Putamen (tissue), 1 donor: ENCODE results near the gene DNAJB13.
A peak's percentile ranks its signal among the peaks of the same experiment; 100 is the strongest.
"Not testable (repeated sequence)": the region's sequence is repeated elsewhere in the genome, so short reads cannot be mapped to it uniquely, and the experiment has no call there.

Source experiments
- DNase-seq: peaks from one replicate; pipeline ENCODE4 v3.0.0-alpha.2; 2016; ENCODE audit warnings: low spot score

The DNAJB13 gene, protein sequence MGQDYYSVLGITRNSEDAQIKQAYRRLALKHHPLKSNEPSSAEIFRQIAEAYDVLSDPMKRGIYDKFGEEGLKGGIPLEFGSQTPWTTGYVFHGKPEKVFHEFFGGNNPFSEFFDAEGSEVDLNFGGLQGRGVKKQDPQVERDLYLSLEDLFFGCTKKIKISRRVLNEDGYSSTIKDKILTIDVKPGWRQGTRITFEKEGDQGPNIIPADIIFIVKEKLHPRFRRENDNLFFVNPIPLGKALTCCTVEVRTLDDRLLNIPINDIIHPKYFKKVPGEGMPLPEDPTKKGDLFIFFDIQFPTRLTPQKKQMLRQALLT

GRCh38 chr11:73950869-73951710, at the start of gene DNAJB13:
TSS of gene DNAJB13 (plus strand) at chr11:73951026. CDS start at chr11:73951070, 44 bp downstream.
- DNase-seq = no peak

DNA sequence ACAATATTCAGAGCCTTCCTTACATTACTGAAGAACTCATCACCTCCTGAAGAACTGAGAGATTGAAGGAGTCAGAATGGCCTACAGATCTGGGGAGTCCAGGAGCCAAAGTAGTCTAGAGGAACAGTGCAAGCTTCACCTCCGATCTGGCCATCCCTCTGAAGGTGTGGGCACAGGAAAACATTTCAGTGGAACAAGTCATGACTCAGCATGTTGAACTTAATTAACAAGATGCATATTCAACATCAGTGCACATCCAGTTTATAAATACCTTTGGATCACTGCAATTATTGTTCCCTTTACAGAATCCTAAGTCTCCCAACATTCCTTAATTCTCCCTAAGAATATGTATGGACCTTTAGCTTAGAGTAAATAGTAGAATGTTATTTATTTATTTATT, 48.5 kb upstream of the DNAJB13 start:
- no peak for DNase-seq

- DNase-seq = no peak
These were observed 43.6 kb upstream of the DNAJB13 start for GRCh38 chr11:73907191-73907590.

DNA sequence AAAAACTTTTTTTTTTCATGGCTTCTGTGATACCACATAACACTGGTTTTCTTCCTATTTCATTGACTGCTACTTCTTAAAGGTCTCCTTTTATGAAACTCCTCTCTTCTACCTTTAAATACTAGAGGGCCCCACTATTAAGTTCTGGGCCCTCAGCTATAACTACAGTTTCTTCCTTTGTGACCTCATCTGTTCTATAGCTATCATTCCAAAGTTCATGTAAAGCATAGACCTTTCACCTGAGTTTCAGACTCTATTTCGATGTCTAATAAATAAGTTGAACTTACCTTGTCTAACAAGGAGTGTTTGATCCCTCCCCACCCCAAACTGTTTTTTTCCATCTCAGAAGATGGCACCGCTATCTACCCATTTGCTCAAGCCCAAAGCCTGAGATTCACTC, 38.8 kb upstream of the DNAJB13 start:
- DNase-seq = no peak

GRCh38 chr11:73913472-73913871, 37.4 kb upstream of the DNAJB13 start:
- no peak for DNase-seq

DNA sequence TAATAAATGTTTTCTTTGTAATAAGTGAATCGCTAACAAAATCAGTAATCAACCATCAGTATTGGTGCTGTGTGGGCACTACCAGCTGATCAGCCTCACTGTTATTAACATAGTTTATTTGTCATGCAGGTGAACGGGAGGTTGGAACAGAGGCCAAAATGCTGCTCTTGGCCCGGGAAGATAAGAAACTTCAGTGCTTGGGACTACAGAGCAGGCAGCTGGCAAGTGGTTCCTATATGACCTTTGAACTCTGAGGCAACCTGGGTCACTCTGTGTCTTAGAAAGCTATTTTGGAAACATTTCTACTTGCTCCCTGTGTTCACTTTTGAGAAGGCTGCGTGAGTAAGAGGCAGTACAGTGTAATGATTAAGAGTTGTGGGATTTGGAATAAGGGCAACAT, 36.5 kb upstream of the DNAJB13 start:
- DNase-seq = no peak

DNA sequence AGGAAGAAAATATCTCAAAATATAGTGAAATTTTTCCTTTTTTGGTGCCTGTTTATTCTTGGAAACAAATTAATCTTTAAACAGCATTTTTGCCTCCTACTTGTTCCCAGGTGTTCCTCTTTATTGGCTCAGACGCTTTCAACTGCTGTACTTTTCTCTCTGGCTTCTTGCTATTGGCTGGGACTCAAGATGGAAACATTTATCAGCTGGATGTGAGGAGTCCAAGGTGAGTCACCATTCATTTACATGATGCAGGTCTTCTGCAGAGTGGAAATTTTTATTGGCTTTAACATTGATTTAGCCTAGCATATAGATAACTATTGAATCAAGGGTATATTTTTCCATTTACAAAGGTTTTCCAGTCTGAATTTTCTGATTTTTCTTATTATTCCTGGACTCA, 34.4 kb upstream of the DNAJB13 start:
- peak; percentile 84 for DNase-seq

DNA sequence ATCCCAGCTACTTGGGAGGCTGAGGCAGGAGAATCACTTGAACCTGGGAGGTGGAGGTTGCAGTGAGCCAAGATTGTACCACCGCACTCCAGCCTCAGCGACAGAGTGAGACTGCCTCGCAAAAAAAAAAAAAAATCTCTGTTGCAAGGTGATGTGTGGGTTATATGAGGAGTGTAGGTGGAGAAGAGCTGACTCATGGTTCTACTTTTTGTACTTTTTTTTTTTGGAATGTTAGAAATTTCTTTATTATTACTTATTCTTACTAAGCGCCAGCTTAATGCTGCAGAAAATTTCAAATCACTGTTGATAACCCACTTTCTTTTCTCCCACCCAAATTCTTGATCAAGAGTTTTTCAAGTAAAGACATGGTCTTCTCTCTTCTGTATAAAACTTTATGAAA, 29.6 kb upstream of the DNAJB13 start:
- DNase-seq = peak; percentile 57

DNA sequence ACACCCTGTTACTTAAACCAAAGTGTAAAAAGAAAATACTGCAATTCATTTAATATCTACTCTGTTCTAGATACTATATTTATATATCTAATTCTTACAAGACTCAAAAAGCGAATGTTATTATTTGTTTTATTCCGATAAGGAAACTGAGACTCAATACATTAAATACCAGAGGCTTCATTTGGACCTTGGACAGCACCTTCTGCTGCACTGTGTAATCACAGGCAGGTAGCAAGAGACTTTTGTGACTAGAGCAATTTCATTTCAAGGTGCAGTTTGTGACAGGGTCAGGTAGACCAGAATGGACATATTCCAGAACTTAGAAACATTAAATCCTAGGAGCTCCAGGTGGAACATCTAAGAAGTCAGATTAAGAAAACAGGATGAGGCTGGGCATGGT, 21.4 kb upstream of the DNAJB13 start:
- no peak for DNase-seq

DNA sequence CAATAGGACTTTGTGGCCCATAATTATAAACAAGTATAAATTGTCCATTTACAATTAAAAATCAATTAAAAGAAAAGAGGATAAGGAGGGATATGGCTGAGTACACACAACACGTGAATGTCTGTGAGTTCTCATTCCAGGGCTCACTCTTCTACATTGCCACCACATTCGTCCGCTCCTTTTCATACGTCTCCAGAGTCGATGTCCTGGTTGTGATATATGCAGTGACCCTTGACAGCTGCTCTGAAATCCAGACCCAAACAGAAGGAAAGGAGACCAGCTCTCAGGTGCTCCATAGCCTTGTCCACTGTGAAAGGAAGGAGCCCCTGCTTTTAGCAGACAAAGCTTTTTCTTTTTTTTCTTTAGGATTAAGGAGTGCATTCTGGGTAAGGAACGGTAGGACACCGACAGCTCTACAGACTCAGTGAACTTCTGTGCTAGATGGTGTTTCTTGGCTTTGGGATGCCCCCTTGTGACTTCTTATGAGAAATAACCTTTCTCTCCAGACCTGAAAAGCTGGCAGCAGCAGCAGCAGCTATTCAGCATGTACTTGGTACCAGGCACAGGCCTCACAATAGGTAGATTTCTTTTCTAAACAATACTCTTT, 19.7 kb upstream of the DNAJB13 start:
- peak; percentile 81 for DNase-seq

DNA sequence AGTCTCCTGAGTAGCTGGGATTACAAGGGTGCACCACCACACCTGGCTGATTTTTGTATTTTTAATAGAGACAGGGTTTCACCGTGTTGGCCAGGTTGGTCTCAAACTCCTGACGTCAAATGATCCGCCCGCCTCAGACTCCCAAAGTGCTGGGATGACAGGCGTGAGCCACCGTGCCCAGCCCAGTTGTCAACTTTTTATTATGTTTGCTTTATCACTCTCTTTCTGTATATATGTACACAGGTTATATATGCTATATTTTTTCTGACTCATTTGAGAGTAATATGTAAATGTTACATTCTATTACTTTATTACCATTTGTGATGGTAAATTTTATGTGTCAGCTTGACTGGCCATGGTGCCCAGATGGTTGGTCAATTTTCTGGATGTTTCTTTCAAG, 18.9 kb upstream of the DNAJB13 start:
- DNase-seq = no peak

- no peak for DNase-seq
These were observed 18.0 kb upstream of the DNAJB13 start for GRCh38 chr11:73932781-73933180.

DNA sequence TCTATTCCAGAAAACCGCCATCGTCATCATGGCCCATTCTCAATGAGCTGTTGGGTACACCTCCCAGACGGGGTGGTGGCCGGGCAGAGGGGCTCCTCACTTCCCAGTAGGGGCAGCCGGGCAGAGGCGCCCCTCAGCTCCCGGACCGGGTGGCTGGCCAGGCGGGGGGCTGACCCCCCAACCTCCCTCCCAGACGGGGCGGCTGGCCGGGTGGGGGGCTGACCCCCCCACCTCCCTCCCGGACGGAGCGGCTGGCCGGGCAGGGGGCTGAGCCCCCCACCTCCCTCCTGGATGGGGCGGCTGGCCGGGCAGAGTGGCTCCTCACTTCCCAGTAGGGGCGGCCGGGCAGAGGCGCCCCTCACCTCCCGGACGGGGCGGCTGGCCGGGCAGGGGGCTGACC, 14.8 kb upstream of the DNAJB13 start:
- not testable (repeated sequence) for DNase-seq

- DNase-seq = no peak
These were observed 11.7 kb upstream of the DNAJB13 start for GRCh38 chr11:73939096-73939495.

GRCh38 chr11:73940801-73941570, 9.8 kb upstream of the DNAJB13 start:
- DNase-seq = no peak

GRCh38 chr11:73942010-73942409, 8.8 kb upstream of the DNAJB13 start:
- no peak for DNase-seq

DNA sequence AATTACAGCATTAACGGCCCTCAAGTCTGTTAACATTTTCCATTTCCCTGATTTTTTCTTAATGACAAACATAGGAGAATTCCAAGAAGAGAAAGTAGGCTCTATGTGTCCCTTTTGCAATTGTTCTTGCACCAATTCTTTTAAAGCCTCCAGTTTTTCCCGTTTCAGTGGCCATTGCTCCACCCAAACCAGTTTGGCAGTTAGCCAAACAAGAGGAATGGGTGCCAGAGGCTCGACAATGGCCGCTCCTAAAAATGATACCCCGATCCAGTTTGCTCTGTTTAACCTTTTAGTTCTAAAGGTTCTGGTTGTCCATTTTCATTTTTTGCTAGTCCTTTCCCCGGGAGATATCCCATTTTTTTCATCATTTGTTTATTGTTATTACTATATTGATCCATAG, 6.7 kb upstream of the DNAJB13 start:
- no peak for DNase-seq

DNA sequence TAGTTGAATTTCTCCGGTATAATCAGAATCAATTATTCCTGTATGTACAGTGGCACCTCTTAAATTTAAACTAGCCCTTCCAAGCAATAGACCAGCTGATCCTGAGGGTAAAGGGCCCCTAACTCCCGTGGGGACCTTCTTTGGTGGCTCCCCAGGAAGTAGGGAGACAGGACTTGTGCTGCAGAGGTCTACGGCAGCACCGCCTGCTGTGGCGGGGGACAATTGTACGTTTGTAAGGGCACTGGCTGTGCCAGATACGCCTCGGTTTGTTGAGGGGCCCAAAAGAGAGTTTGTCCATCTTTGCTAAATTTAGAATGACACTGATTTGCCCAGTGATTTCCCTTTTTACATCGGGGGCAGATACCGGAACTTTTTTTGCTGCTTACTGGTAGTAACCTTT, 5.9 kb upstream of the DNAJB13 start:
- DNase-seq = no peak

DNA sequence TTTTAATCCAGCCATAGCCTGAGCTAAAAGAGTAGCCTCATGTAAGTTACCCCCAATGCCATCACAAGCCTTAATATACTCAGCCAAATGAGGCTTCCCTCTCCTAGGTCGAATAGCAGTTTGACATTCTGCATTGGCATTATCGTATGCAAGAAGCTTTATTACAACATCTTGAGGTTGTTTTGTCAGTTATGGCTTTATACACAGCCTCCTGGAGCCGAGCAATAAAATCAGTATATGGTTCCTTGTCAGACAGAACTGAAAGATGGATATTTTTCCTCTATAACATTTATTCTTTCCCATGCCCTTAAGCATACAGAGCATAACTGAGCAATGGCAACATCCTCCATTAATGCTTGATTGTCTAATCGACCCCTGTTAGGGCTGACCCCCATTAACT, 5.4 kb upstream of the DNAJB13 start:
- DNase-seq = no peak

DNA sequence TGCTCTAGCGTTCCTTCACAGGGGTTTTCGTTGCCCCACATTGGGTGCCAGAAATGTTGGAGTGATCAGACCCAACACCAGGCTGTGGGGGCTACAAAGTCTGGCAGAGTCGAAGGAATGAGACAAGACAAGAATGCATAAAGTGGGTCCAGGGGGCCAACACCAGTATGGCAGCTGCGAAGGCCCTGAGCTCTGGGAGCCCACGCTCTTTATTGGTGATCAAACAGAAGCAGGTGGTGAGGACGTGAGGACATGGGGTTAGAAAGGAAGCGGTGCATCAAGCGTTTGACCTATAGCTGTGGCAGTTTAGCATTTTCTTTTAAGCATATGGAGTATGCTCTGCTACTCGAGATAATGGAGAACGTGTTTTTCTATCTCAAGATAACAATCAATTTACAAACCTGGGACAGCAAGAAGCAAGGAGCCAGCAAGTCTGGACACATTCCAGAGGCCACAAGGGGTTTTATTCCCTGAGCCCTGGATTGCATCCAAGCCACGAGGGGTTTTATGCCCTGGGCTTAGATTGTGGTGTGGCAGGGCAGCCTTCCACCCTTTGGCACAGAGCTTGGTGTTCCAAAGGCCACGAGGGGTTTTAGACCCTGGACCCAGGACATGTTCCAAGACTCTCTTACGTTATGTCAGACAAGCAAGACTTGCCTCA, 3.9 kb upstream of the DNAJB13 start:
- no peak for DNase-seq

DNA sequence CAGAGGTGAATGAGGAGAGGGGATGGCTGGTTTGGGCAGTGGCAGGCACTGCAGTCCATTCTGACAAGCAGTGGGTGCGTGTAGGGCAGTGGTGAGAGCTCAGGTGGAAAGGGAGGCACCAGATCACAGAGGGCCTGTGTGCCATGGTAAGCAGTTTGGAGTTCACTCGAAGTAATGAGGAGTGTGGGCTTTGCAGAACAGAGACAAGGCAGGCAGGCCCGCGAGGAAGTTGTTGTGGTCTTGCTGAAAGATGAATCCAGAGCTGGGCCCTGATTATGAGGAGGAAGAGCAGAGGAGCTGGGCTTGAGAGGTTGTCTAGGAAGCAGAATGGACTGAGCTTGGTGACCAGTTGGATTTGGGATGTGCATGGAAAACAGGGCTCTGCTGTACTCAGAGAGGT, 1.6 kb upstream of the DNAJB13 start:
- no peak for DNase-seq

DNA sequence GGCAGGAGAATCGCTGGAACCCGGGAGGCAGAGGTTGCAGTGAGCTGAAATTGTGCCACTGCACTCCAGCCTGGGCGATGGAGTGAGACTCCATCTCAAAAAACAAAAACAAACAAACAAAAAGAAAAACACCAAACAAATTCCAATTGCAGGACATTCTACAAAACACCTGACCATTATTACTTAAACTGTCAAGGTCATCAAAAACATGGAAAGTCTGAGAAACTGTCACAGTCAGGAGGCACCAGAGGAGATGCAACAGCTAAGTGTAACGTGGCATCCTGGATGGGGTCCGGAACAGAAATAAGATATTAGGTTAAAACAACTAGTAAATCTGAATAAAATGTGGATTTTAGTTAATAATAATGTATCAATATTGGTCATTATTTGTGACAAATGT, 914 bp upstream of the DNAJB13 start:
- no peak for DNase-seq
